Trophoblast cell (in vitro differentiated cells and primary cell): Measurements from ENCODE around the gene PLCH1.

Source experiments
- DNase-seq, 2 donors: peaks; one replicate each; pipeline ENCODE4 v3.0.0-alpha.2; 2016
- H2AFZ ChIP-seq: 2 replicates; pipeline ENCODE4 v1.6.1; 2013; ENCODE audit warnings: low read length, moderate library complexity, mild to moderate bottlenecking; ENCODE audit not compliant: insufficient read depth, poor library complexity
- H2AK5ac ChIP-seq: 2 replicates; pipeline ENCODE4 v1.6.1; 2013; ENCODE audit warnings: mild to moderate bottlenecking, low read length
- H2BK120ac ChIP-seq: 2 replicates; pipeline ENCODE4 v1.6.1; 2013; ENCODE audit warnings: low read length, mild to moderate bottlenecking, moderate library complexity; ENCODE audit not compliant: insufficient read depth, poor library complexity
- H2BK12ac ChIP-seq: 2 replicates; pipeline ENCODE4 v1.6.1; 2013; ENCODE audit warnings: mild to moderate bottlenecking, low read length, moderate library complexity
- H2BK5ac ChIP-seq: 2 replicates; pipeline ENCODE4 v1.6.1; 2013; ENCODE audit warnings: low read length, low read depth, moderate library complexity, mild to moderate bottlenecking; ENCODE audit not compliant: poor library complexity
- H3K14ac ChIP-seq: 2 replicates; pipeline ENCODE4 v1.6.1; 2013; ENCODE audit warnings: mild to moderate bottlenecking, low read length
- H3K18ac ChIP-seq: 2 replicates; pipeline ENCODE4 v1.6.1; 2013; ENCODE audit warnings: mild to moderate bottlenecking, low read length
- H3K23ac ChIP-seq: 2 replicates; pipeline ENCODE4 v1.6.1; 2013; ENCODE audit warnings: low read length
- H3K27ac ChIP-seq: 2 replicates; pipeline ENCODE4 v1.5.1; 2013; ENCODE audit warnings: low read depth, mild to moderate bottlenecking, inconsistent platforms, low read length, moderate library complexity
- H3K27me3 ChIP-seq: 2 replicates; pipeline ENCODE4 v1.6.1; 2013; ENCODE audit warnings: inconsistent platforms, mild to moderate bottlenecking, low read length, moderate library complexity; ENCODE audit not compliant: insufficient read depth
- H3K36me3 ChIP-seq, 2 experiments: 1 replicate in 1 of 2; 2 replicates in 1 of 2; pipeline ENCODE4 v1.6.1; 2013; ENCODE audit warnings: low read length in 2 of 2, mild to moderate bottlenecking in 2 of 2, moderate library complexity in 1 of 2; ENCODE audit not compliant: insufficient read depth in 2 of 2, control insufficient read depth in 1 of 2
- H3K4ac ChIP-seq: 2 replicates; pipeline ENCODE4 v1.6.1; 2013; ENCODE audit warnings: low read depth, mild to moderate bottlenecking, low read length, moderate library complexity
- H3K4me1 ChIP-seq, 2 experiments: 1 replicate in 1 of 2; 2 replicates in 1 of 2; pipeline ENCODE4 v1.6.1; 2013; ENCODE audit warnings: low read length in 2 of 2, mild to moderate bottlenecking in 2 of 2, moderate library complexity in 1 of 2; ENCODE audit not compliant: insufficient read depth in 2 of 2, control insufficient read depth in 1 of 2
- H3K4me2 ChIP-seq: 2 replicates; pipeline ENCODE4 v1.6.1; 2013; ENCODE audit warnings: inconsistent platforms, mild to moderate bottlenecking, low read length, moderate library complexity
- H3K4me3 ChIP-seq: 2 replicates; pipeline ENCODE4 v1.5.1; 2013; ENCODE audit warnings: mild to moderate bottlenecking, low read depth, low read length, inconsistent platforms
- H3K79me1 ChIP-seq: one replicate; pipeline ENCODE4 v1.6.1; 2013; ENCODE audit warnings: low read length
- H3K79me2 ChIP-seq: 2 replicates; pipeline ENCODE4 v1.6.1; 2013; ENCODE audit warnings: low read length, mild to moderate bottlenecking; ENCODE audit not compliant: control insufficient read depth, insufficient read depth, poor library complexity
- H3K9ac ChIP-seq: 2 replicates; pipeline ENCODE4 v1.6.1; 2013; ENCODE audit warnings: mild to moderate bottlenecking, low read length
- H3K9me3 ChIP-seq: 2 replicates; pipeline ENCODE4 v1.6.1; 2013; ENCODE audit warnings: low read depth, mild to moderate bottlenecking, control low read depth, inconsistent platforms, low read length; ENCODE audit not compliant: insufficient read depth
- H4K12ac ChIP-seq: 2 replicates; pipeline ENCODE4 v1.6.1; 2013; ENCODE audit warnings: low read depth, mild to moderate bottlenecking, low read length, moderate library complexity
- H4K8ac ChIP-seq: 2 replicates; pipeline ENCODE4 v1.6.1; 2013; ENCODE audit warnings: low read depth, mild to moderate bottlenecking, low read length, moderate library complexity
- H4K91ac ChIP-seq: one replicate; pipeline ENCODE4 v1.6.1; 2013; ENCODE audit warnings: low read depth, mild to moderate bottlenecking, low read length, moderate library complexity
- WGBS: extraction: QIAGEN DNeasy Blood & Tissue Kit; methylation state at CpG from one replicate; pipeline ENCODE4 v1.1.7; 2013; ENCODE audit warnings: missing lambda C conversion rate; ENCODE audit not compliant: insufficient read length, insufficient coverage; ENCODE audit errors: extremely low coverage; 5-methylcytosine and 5-hydroxymethylcytosine counted together

The PLCH1 gene

DNA sequence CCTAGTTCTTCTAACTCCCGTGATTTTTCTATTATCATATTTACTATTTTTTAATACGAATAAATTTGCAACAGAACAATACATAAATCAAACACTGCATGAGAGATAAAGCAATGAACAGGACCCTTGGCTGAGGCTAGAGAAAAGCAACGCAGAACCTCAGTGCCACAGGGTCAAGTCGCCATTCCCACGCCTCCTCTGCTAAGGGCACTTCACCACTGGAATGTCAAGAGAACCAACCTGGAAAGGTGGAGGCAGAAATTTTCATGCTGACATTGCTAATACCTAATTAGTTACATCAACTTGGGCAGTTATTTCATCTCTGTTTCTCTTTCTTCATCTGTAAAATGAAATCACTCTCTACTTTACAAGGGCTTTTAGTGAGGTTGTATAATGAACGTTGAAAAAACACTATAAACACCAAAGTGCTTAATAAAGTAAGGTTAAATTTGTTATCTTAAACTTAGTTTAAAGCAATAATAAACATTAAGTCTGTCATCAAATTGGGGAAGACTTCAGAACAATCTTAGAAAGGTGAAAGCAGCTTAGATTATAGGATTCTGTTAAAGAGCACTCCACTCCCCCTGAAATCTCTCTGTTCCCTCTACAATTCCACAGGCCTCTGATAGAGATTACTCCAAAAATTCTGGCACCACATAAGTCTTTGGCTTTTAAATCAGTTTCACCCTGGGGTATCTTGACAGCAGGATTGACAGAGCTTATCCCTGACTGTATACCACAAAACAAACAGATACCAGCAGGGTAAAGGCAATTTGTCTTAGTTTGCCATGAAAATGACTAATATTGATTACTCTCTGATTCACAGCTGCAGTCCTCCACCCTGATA, 41.9 kb downstream of the PLCH1 start:
- Histone ChIP-seq H3K79me1 (no peaks in the 10 kb centered on the region), H3K23ac (no peak overlapping the region), H2BK5ac (no peak overlapping the region), H3K4me3 (no peak overlapping the region), H3K79me2 (no peaks in the 10 kb centered on the region), H2AK5ac (no peak overlapping the region), H3K36me3 (no peaks in the 10 kb centered on the region), H2BK120ac (no peak overlapping the region), H3K4me1 (no peaks in the 10 kb centered on the region), H3K4ac (no peak overlapping the region), H3K18ac (no peak overlapping the region), H3K9ac (no peak overlapping the region), H4K12ac (no peak overlapping the region), H3K27ac (no peak overlapping the region), H3K9me3 (no peaks in the 10 kb centered on the region), H4K91ac (no peak overlapping the region), H3K14ac (no peak overlapping the region), H3K4me2 (no peak overlapping the region), H3K27me3 (no peaks in the 10 kb centered on the region), H2AFZ (no peak overlapping the region), H2BK12ac (no peak overlapping the region), H4K8ac (no peak overlapping the region)
- no peak for DNase-seq
- 100% methylated on average over 2 of the region's 6 CpGs for WGBS

DNA sequence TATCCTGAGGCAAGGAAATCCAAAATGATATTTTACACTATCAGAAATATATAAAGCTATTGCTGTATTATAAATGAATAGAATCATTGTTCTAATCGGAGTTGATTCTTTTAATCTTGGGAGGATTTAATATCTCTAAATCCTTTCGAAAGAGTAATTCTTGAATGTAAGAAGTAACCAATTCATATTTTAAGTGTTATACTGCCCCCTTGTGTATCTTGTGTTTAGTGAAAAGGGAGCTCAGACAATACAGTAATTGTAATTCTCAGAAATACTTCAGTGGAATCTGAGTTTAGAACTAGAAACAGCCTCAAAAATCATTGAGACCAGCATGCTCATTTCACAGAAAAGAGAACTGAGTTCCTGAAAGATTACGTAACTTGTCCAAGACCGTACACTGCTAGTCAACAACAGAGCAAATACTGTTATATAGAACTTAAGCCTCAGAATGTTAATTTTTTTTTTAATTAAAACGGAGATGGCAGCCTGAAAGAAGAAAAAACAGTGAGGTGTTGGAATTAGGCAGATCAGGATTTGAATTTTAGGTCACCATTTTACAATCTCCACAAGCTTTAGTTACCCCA, 42.9 kb downstream of the PLCH1 start:
- H3K9ac ChIP-seq: no peak overlapping the region
- H3K36me3 ChIP-seq: no peaks in the 10 kb centered on the region
- H3K14ac ChIP-seq: no peak overlapping the region
- H3K79me2 ChIP-seq: no peaks in the 10 kb centered on the region
- H2AFZ ChIP-seq: no peak overlapping the region
- no peak overlapping the region for H2BK12ac ChIP-seq
- H3K27ac ChIP-seq: no peak overlapping the region
- H3K18ac ChIP-seq: no peak overlapping the region
- H3K23ac ChIP-seq: no peak overlapping the region
- H3K4me2 ChIP-seq: no peak overlapping the region
- no peak overlapping the region for H2BK5ac ChIP-seq
- H3K27me3 ChIP-seq: no peaks in the 10 kb centered on the region
- no peak overlapping the region for H4K91ac ChIP-seq
- no peak overlapping the region for H4K8ac ChIP-seq
- no peaks in the 10 kb centered on the region for H3K9me3 ChIP-seq
- no peaks in the 10 kb centered on the region for H3K79me1 ChIP-seq
- H3K4me3 ChIP-seq: no peak overlapping the region
- H2AK5ac ChIP-seq: no peak overlapping the region
- H2BK120ac ChIP-seq: no peak overlapping the region
- DNase-seq: peak in 1 of 2 donors; percentile 91
- no CpG with 5 or more reads among the region's 5 CpGs for WGBS
- no peak overlapping the region for H4K12ac ChIP-seq
- H3K4ac ChIP-seq: no peak overlapping the region
- H3K4me1 ChIP-seq: no peaks in the 10 kb centered on the region

DNA sequence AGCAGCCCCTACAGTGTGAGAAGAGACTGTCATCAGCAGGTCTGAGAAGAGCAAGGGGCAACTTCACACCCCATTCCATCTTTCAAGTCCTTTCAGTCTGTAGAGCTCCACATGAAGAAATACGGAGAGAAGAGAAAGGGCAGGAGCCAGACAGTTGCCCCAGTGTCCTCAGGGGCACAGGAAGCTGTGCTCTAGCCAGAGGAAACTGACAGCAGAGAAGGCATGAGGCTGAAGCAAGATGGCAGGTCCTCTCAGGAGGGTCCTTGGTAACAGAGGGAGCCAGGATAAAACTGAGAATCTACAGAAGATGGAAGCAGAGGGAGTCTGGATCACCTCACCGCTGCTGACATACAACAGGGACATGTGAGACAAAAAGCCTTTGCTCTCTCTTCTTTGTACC, 47.3 kb downstream of the PLCH1 start:
- H3K14ac ChIP-seq: no peak overlapping the region
- no peak for DNase-seq

DNA sequence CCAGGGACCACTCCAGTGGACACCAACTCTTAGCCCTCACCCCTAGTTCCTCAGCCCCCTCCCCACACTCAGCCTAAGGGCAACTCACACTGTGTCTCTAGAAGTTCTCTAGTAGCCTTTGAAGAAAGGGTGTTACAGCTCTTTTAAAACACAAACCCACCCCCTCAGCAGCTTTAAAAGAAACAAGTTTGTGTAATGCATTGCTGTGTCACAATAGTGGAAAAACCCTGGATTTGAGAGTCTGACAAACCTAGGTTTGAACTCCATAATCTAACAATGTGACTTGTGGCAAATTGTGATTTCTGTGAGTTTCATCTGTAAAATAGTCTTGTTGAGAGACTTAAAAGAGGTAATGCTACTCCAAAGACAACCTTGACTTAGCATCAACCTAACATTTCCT, 54.0 kb downstream of the PLCH1 start:
- no peak overlapping the region for H3K18ac ChIP-seq
- no peak overlapping the region for H4K12ac ChIP-seq
- no peaks in the 10 kb centered on the region for H3K79me2 ChIP-seq
- no peak overlapping the region for H3K4me3 ChIP-seq
- no peak overlapping the region for H2BK120ac ChIP-seq
- H3K9ac ChIP-seq: no peak overlapping the region
- H3K9me3 ChIP-seq: no peaks in the 10 kb centered on the region
- H3K14ac ChIP-seq: no peak overlapping the region
- no peaks in the 10 kb centered on the region for H3K27me3 ChIP-seq
- no peak overlapping the region for H3K23ac ChIP-seq
- H4K8ac ChIP-seq: no peak overlapping the region
- DNase-seq: peak in 1 of 2 donors; percentile 17
- no peak overlapping the region for H4K91ac ChIP-seq
- no peak overlapping the region for H2AK5ac ChIP-seq
- no peak overlapping the region for H2BK12ac ChIP-seq
- H3K79me1 ChIP-seq: no peaks in the 10 kb centered on the region
- H3K4me2 ChIP-seq: no peak overlapping the region
- H3K4me1 ChIP-seq: no peaks in the 10 kb centered on the region
- no peaks in the 10 kb centered on the region for H3K36me3 ChIP-seq
- no peak overlapping the region for H2BK5ac ChIP-seq
- no peak overlapping the region for H3K4ac ChIP-seq
- no peak overlapping the region for H3K27ac ChIP-seq
- H2AFZ ChIP-seq: no peak overlapping the region

More for the DNA sequence above, 47.3 kb downstream of the PLCH1 start:
- Histone ChIP-seq H3K23ac (no peak overlapping the region), H3K9me3 (no peaks in the 10 kb centered on the region), H3K18ac (no peak overlapping the region), H3K9ac (no peak overlapping the region), H2AFZ (no peak overlapping the region), H3K79me2 (no peaks in the 10 kb centered on the region), H4K12ac (no peak overlapping the region), H3K4ac (no peak overlapping the region), H2AK5ac (no peak overlapping the region), H2BK5ac (no peak overlapping the region), H2BK120ac (no peak overlapping the region), H4K91ac (no peak overlapping the region), H2BK12ac (no peak overlapping the region), H3K27ac (no peak overlapping the region), H3K36me3 (no peaks in the 10 kb centered on the region), H3K4me2 (no peak overlapping the region), H3K79me1 (no peaks in the 10 kb centered on the region), H3K27me3 (no peaks in the 10 kb centered on the region), H3K4me3 (no peak overlapping the region), H3K4me1 (no peaks in the 10 kb centered on the region), H4K8ac (no peak overlapping the region)
- WGBS: no CpG with 5 or more reads among the region's 2 CpGs
